ENCODE results near the gene ALG12. TPM values are rescaled to one million over a fixed set of nuclear protein-coding genes. Genes with fewer than 3 reads are reported as not detected.

The ALG12 gene
- total RNA-seq, 4 donors from 2014 or later: 5.9 to 13.9 (median 9.2) TPM

DNA sequence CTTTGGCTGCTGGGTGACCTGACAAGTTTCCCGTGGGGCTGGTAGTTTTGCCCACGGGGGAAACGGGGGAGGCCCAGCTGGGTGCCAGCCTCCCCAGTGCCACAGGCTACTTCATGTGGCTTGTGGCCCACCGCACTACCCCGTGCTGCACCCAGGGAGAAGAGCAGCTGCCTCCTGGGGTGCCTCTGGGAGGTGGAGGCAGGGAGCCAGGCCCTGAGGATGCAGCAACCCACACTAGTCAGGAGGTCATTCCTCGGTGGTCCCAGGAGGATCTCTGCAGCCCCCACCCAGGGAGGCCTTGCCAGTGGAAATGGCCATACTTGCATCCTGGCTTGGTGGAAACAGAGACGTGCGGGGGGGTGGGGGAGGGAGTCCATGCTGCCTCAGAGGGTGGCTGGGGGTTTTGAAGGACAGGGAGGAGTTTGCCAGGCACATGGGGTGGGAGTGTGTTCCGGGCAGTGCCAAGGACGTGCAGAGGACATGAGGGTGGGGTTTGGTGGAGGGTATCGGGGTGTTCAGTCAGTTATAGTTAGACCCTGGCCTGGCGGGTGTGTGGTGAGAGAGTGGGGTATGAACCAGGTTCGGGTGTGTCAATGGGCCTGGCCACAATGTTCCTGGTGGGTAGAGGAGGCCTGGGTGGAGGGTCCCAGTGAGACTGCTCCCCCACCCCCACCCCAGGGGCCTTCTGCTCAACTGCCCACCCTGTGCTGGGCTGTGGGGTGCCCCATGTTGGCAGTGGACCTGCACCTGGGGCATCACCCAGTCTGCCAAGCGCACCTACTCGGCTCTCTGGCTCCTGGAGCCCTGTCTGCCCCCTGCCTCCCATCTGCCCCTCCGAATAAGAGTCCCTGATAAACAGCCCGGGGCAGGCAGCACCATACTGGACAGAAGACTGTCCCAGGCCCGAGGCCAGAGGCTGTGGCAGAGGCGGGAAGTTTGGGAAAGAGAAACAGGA is 46.2 kb upstream of the ALG12 start:
- TF ChIP-seq, protein P1, sequence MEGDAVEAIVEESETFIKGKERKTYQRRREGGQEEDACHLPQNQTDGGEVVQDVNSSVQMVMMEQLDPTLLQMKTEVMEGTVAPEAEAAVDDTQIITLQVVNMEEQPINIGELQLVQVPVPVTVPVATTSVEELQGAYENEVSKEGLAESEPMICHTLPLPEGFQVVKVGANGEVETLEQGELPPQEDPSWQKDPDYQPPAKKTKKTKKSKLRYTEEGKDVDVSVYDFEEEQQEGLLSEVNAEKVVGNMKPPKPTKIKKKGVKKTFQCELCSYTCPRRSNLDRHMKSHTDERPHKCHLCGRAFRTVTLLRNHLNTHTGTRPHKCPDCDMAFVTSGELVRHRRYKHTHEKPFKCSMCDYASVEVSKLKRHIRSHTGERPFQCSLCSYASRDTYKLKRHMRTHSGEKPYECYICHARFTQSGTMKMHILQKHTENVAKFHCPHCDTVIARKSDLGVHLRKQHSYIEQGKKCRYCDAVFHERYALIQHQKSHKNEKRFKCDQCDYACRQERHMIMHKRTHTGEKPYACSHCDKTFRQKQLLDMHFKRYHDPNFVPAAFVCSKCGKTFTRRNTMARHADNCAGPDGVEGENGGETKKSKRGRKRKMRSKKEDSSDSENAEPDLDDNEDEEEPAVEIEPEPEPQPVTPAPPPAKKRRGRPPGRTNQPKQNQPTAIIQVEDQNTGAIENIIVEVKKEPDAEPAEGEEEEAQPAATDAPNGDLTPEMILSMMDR (IDR thresholded peaks at IDR 0.05; ENCODE audit: low read depth): no peak

DNA sequence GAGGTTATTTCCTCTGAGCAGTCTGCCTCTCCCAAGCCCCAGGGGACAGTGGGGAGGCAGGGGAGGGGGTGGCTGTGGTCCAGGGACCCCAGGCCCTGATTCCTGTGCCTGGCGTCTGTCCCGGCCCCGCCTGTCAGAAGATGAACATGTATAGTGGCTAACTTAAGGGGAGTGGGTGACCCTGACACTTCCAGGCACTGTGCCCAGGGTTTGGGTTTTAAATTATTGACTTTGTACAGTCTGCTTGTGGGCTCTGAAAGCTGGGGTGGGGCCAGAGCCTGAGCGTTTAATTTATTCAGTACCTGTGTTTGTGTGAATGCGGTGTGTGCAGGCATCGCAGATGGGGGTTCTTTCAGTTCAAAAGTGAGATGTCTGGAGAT is 45.4 kb upstream of the ALG12 start:
- TF ChIP-seq, protein P1 (IDR thresholded peaks at IDR 0.05; ENCODE audit: low read depth): no peak

DNA sequence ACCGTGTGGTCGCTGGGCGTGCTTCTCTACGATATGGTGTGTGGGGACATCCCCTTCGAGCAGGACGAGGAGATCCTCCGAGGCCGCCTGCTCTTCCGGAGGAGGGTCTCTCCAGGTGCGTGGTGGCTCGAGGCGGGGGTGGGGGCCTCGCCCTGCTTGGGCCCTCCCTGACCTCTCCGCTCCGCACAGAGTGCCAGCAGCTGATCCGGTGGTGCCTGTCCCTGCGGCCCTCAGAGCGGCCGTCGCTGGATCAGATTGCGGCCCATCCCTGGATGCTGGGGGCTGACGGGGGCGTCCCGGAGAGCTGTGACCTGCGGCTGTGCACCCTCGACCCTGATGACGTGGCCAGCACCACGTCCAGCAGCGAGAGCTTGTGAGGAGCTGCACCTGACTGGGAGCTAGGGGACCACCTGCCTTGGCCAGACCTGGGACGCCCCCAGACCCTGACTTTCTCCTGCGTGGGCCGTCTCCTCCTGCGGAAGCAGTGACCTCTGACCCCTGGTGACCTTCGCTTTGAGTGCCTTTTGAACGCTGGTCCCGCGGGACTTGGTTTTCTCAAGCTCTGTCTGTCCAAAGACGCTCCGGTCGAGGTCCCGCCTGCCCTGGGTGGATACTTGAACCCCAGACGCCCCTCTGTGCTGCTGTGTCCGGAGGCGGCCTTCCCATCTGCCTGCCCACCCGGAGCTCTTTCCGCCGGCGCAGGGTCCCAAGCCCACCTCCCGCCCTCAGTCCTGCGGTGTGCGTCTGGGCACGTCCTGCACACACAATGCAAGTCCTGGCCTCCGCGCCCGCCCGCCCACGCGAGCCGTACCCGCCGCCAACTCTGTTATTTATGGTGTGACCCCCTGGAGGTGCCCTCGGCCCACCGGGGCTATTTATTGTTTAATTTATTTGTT is 44.8 kb upstream of the ALG12 start:
- TF ChIP-seq, protein P1 (IDR thresholded peaks at IDR 0.05; ENCODE audit: low read depth): no peak

GRCh38 chr22:49962012-49962750 is 43.9 kb upstream of the ALG12 start:
- TF ChIP-seq, protein P1 (IDR thresholded peaks at IDR 0.05; ENCODE audit: low read depth): no peak

DNA sequence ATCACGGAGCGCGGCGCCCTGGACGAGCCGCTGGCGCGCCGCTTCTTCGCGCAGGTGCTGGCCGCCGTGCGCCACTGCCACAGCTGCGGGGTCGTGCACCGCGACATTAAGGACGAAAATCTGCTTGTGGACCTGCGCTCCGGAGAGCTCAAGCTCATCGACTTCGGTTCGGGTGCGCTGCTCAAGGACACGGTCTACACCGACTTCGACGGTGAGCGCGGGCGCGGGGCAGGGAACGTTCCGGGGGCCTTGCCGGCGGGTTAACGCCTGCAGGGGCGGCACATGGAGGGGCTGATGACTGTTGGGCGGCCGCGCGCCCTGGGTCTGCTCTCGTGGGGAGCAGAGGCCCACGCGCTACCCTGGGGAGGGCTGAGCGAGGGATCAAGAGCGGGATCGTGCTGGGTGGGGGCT is 43.4 kb upstream of the ALG12 start:
- TF ChIP-seq, protein P1 (IDR thresholded peaks at IDR 0.05; ENCODE audit: low read depth): no peak

DNA sequence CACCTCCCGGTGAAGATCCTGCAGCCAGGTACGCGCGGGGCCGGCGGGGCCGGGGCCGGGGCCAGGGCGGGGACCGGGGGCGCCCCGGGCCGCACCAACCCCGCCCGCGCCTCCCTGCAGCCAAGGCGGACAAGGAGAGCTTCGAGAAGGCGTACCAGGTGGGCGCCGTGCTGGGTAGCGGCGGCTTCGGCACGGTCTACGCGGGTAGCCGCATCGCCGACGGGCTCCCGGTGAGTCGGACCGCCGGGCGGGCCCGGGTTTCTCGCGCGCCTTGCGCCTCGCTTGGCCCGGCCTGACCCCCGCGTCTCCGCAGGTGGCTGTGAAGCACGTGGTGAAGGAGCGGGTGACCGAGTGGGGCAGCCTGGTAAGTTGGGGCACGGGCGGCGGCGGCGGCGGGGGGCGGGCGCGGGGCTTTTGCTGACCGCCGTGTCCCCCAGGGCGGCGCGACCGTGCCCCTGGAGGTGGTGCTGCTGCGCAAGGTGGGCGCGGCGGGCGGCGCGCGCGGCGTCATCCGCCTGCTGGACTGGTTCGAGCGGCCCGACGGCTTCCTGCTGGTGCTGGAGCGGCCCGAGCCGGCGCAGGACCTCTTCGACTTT is 42.9 kb upstream of the ALG12 start:
- TF ChIP-seq, protein P1 (IDR thresholded peaks at IDR 0.05; ENCODE audit: low read depth): no peak
